ENCODE data around the gene CCL26. TPM values are rescaled to one million over a fixed set of nuclear protein-coding genes. Genes with fewer than 3 reads are reported as not detected.
"Not testable (repeated sequence)": the region's sequence is repeated elsewhere in the genome, so short reads cannot be mapped to it uniquely, and the experiment has no call there.

CCL26 gene
- polyA plus RNA-seq, 3 donors: 0.23 to 10.6 (median 0.82) TPM

DNA sequence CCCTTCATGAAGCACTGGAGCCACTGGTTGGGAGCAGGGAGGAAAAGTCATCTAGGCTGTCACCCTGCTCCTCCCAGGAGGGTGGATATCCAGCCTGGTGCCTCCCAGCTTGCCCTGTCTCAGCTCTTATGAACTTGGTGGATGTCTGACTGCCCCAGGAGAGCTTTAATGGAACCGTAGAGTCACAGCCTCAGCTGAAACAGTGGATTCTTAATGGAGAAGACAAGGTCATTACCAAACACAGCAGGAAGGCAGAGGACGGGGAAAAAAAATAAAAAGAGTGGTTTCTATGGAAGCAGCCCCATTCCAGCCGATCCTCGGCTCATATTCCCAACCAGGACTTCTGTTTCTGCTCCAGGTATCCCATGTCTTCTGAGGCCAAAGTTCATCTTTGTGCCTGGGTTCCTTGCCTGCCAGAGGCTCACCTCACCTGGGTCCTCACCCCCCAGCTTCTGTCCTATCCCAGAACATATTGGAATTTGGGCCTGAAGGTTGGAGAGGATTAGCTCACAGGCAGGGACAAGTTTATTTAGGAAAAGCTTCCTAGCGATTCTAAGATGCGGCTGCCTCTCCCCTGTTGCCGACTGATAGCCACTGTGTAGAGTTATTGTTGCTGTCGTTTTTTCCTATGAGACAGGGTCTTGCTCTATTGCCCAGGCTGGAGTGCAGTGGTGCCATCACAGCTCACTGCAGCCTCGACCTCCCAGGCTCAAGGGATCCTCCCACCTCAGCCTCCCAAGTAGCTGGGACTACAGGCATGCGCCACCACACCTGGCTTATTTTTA lies 15.6 kb downstream of the CCL26 start:
- no peak overlapping the region for H3K27ac ChIP-seq (ENCODE audit: low read depth, low read length)
- WGBS, 3 donors: 57 to 75% (median 74%) methylated on average over 10 of the region's 10 CpGs

GRCh38 chr7:75743455-75743859 lies 28.6 kb downstream of the CCL26 start:
- WGBS, 3 donors: 45 to 53% (median 53%) methylated on average over 4 of the region's 4 CpGs
- H3K27ac ChIP-seq (ENCODE audit: low read depth, low read length): no peak overlapping the region

DNA sequence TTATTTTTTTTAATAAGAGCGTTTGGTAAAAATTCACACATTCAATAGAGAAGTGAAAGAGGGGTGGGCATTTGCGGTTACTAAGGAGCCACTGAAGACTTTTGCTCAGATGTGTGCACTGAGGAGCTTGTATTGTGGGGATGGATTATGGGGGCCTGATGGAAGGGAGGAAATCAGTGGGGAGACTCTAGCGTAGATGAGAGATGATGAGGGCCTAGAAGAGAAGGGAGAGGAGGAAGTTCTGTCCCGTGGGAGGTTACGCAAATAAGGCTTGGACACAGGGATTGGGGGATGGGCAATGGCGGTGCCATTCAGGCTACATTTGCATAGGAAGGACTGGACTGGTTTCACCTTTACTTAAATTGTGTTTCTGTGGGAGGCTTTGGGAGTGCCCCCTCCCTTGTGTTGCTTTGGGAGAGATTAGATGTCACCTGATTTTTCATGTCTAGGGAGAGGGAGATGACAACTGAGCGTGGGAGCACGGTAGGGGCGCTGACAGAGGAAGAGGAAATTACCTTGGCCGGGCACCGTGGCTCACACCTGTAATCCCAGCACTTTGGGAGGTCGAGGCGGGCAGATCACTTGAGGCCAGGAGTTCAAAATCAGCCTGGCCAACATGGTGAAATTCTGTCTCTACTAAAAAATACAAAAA lies 31.0 kb downstream of the CCL26 start:
- H3K27ac ChIP-seq (ENCODE audit: low read depth, low read length): no peak overlapping the region
- WGBS, 3 donors: 36 to 38% (median 38%) methylated on average over 13 of the region's 13 CpGs

DNA sequence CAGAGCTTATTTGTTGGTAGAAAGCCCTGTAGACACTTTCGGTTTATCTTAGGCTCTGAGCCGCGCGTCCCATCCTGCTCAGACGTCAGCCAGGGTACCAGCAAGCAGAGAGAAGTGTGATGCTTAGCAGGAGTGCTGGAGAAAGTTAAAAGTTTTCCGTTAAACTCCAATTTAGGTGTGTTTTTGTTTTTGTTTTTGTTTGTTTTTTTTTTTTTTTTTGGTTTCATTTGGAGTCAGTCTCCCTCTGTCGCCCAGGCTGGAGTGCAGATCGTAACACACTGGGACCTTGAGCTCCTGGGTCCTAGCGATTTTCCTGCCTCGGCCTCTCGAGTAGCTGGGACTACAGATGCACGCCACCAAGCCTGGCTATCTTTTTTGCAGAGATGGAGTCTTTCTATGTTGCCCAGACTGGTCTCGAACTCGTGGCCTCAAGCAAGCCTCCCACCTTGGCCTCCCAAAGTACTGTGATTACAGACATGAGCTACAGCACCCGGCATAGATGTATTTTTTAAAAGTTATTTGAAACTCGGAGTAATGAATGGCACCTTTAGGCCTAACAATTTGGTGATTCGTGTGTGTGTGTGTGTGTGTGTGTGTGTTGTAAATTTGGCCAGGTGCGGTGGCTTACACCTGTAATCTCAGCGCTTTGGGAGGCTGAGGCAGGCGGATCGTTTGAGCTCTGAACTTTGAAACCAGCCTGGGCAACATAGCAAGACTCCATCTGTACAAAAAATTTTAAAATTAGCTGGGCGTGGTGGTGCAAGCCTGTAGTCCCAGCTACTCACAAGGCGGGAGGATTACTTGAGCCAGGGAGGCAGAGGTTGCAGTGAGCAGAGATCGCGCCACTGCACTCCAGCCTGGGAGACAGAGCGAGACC lies 32.0 kb downstream of the CCL26 start:
- WGBS, 3 donors: 62 to 65% (median 64%) methylated on average over 26 of the region's 26 CpGs
- H3K27ac ChIP-seq (ENCODE audit: low read depth, low read length): no peak overlapping the region

- no peak overlapping the region for H3K27ac ChIP-seq (ENCODE audit: low read depth, low read length)
- 1 to 2% (median 1%) methylated on average over 38 to 76 of the region's 89 CpGs for WGBS, 3 donors
Measured at GRCh38 chr7:75738975-75739795, 32.8 kb downstream of the CCL26 start.

- no peak within 1 kb of the TSS for H3K27ac ChIP-seq (ENCODE audit: low read depth, low read length)
- 0 to 1% (median 1%) methylated on average over 28 to 30 of the region's 30 CpGs for WGBS, 3 donors
Measured at GRCh38 chr7:75738604-75738974, 33.4 kb downstream of the CCL26 start, which contains the start of gene HIP1. TSS of gene HIP1 (minus strand) at chr7:75738941. CDS start at chr7:75738920, 21 bp downstream.

- 6 to 12% (median 8%) methylated on average over 17 to 18 of the region's 18 CpGs for WGBS, 3 donors
- H3K27ac ChIP-seq (ENCODE audit: low read depth, low read length): no peak overlapping the region
Measured at GRCh38 chr7:75737856-75738603, 34.0 kb downstream of the CCL26 start.

DNA sequence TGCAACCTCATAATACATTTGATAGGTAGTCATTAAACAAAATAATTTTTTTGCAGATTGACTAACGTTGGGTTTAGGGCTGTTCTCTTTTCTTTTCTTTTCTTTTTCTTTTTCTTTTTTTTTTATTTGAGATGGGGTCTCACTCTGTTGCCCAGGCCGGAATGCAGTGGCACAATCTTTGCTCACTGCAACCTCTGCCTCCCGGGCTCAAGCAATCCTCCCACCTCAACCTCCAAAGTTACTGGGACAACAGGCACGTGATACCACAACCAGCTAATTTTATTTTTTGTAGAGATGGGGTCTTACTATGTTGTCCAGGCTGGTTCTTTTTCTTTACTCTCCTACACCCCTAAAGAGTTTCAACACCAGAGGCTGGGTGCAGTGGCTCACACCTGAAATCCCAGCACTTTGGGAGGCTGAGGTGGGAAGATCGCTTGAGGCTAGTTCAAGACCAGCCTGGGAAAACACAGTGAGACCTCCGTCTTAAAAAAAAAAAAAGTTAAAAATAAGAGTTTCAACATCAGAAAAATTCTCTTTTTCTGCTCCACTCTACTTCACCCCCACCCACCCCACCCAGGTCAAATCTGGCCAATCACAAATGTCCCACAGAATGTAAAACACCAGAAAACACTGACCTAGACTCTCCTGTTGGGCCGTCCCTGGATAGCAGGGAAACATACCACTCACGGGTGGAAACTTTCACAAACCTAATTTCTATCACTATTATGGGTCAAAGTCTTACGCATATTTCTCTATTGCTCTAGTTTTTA lies 36.2 kb downstream of the CCL26 start:
- WGBS, 3 donors: 92 to 95% (median 94%) methylated on average over 9 of the region's 9 CpGs
- no peak overlapping the region for H3K27ac ChIP-seq (ENCODE audit: low read depth, low read length)

DNA sequence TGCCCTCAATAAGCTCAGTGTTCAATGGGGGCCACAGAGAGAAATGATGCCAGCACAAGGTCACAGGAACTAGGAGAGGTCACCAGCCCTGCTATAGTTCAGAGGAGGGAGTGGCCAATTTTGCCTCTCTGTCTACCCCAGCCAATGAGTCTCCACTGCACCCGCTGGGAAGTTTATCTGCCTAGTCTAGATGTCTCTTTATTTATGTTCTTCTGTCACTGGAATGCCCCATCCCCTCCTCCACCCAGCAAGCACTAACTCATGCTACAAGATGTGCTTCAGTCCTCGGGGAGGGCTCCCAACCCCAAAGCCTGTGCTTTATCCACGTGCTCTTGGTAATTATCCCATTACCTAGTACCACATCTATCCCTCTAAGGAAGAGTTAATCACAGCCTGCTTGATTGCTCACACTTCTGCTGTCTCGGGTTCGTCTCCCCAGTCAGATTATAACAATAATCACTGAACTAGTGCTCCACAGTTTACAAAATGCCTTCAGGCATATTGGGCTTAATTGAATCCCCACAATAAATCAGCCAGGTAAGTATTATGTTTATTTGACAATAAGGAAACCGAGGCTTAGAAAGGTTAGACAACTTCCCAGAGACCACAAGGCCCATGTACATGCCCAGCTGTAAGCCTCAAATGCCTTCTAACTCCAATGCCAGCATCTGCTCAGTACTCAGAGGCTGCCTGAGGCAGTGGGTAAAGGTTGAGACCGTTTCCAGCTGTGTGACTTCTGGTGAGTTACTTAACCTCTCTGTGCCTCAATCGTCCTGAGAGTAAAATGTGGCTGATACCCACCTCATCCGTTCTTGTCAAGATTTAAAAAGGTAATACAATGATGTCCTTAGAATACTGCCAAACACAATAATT lies 37.2 kb downstream of the CCL26 start:
- 81 to 85% (median 82%) methylated on average over 9 of the region's 9 CpGs for WGBS, 3 donors

DNA sequence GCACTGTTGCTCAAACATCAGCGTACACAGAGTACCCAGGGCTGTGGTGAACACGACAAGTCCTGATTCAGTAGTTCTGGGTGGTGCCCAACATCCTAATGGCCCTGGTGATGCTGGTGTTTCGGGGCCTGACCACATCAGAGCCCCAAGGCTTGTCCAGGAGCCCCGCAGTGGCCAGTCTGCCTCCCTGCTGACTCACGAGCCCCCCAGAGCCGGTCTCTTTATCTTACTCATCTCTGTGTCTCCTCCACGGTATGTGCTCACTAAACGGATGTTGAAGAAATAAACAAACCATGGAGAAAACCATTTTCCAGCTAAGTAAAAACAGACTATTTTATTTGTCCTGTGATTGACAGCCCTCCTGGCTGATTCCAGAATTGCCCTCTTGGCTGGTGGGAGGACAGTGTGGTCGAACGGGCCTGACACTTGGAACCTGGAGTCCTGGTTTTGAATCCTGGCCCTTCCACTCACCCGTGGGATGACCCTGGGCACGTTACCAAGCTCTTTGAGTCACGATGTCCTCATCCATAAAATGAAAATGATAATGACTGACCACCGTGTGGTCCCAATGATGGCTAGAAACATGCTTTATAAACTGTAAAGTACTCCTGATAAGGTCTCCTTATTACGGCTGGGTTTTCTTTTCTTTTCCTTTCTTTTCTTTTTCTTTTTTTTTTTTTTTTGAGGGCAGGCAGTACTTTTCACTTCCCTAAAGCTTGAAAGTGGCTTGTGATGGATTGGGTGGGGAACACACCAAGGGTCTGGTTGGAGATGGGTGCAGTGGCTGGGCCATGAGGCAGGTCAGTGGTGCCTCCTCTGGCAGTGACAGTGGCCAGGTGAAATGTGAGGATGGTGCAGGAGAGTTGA lies 39.0 kb downstream of the CCL26 start:
- WGBS, 3 donors: 62 to 83% (median 68%) methylated on average over 15 of the region's 15 CpGs
- H3K27ac ChIP-seq (ENCODE audit: low read depth, low read length): no peak overlapping the region

More for the DNA sequence above, 37.2 kb downstream of the CCL26 start:
- no peak overlapping the region for H3K27ac ChIP-seq (ENCODE audit: low read depth, low read length)

DNA sequence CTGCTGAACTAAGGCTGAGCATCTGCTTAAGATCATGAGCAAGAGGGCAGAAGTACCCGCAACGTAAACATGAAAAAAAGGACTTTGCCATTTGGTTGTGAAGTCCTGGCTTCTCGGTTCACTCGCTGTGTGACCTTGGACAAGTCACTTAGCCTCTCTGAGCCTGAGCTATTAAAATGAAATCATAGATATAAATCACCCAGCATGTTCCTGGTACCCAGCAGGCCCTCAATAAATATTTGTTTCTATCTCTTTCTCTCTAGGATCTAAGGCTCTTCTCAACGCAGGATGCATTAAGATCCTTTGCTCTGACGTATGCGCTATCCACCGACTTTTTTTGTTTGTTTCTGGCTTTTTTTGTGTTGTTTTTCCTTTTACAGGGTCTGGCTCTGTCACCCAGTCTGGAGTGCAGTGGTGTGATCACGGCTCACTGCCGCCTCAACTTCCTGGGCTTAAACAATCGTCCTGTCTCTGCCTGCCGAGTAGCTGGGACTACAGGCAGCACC lies 39.9 kb downstream of the CCL26 start:
- WGBS, 3 donors: 76 to 82% (median 81%) methylated on average over 12 of the region's 12 CpGs
- H3K27ac ChIP-seq (ENCODE audit: low read depth, low read length): no peak overlapping the region

DNA sequence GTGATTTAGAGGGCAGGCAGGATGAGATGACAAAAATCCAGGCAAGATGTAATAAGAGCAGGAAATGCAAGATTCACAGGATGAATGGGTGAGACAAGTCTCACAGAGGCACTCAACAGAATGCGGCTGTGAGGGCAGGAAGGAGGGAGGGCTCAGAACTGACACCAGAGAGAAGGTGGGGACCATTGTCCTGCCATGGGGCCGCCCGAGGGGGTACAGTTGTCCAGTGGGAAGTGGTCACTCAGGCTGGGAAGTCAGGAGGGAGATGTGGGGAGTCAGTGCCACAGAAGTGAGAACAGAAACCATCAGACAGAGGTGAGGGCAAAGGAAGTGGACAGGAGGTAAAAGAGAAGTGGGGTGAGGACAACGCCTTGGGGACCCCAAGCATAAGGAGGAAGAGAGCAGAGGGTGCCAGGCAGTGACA lies 42.1 kb downstream of the CCL26 start:
- no peak overlapping the region for H3K27ac ChIP-seq (ENCODE audit: low read depth, low read length)
- 56 to 63% (median 57%) methylated on average over 4 of the region's 4 CpGs for WGBS, 3 donors

- no peak overlapping the region for H3K27ac ChIP-seq (ENCODE audit: low read depth, low read length)
- 48 to 51% (median 50%) methylated on average over 8 of the region's 8 CpGs for WGBS, 3 donors
Measured at GRCh38 chr7:75727881-75728593, 44.0 kb downstream of the CCL26 start.

DNA sequence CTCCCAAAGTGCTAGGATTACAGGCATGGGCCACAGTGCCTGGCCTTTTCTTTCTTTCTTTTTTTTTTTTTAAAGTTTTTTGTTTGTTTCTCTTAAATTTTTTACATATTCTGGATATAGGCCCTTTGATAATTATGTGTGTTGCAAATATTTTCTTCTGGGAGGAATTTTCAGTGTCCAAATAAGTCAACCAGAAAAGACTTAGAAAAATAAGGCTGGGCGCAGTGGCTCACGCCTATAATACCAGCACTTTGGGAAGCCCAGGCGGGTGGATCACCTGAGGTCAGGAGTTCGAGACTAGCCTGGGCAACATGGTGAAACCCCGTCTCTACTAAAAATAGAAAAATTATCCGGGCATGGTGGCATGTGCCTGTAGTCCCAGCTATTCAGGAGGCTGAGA lies 44.7 kb downstream of the CCL26 start:
- WGBS, 3 donors: 90 to 94% (median 92%) methylated on average over 6 of the region's 6 CpGs
- H3K27ac ChIP-seq (ENCODE audit: low read depth, low read length): not testable (repeated sequence)

Data from adipose tissue (tissue), 3 donors.